ENCODE data around the gene FHDC1. TPM values are rescaled to one million over a fixed set of nuclear protein-coding genes. Genes with fewer than 3 reads are reported as not detected.

The FHDC1 gene
- total and polyA plus RNA-seq, 10 of the 15 experiments (the other 5 are each of a cell fraction or from before 2014, with no cell fraction given), result 0.04 to 0.12 (median 0.06) TPM; not detected in 3

DNA sequence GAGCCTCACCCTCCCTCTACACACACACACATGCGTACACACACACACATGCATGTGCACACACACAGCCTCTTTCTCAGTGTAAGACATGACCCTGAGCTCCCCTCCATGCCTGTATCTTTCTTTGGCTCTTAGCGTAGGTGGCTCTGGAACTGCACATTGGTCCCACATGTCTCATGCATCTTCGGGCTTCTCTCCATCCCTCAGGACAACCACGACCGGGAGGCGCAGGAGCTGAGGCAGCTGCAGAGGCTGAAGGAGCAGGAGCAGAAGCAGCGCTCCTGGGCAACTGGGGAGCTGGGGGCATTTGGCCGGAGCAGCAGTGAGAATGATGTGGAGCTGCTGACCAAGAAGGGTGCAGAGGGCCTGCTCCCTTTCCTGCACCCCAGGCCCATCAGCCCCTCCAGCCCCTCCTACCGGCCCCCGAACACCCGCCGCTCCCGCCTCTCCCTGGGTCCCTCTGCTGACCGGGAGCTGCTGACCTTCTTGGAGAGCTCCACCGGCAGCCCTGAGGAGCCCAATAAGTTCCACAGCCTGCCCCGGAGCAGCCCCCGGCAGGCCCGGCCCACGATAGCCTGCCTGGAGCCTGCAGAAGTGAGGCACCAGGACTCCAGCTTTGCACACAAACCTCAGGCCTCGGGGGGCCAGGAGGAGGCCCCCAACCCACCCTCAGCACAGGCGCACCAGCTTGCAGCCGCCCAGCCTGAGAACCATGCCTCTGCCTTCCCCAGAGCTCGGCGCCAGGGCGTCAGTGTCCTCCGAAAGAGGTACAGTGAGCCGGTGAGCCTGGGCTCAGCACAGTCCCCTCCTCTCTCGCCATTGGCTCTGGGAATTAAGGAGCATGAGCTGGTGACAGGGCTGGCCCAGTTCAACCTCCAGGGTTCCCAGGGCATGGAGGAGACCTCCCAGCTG is 38.6 kb downstream of the FHDC1 start:
- ChIA-PET POLR2A (no interaction called here), CTCF (interaction anchor here (0.6 kb wide), 1 partner anchor 44 kb away, joined by 4 read pairs; no protein-coding TSS in a partner anchor), RAD21 (ENCODE audit: unreplicated experiment) (no interaction called here), SMC1A (ENCODE audit: uncharacterized antibody, unreplicated experiment) (interaction anchor here (0.6 kb wide), 1 partner anchor 86 kb away, joined by 3 read pairs; no protein-coding TSS in a partner anchor)
- Histone ChIP-seq H3K9ac (ENCODE audit: control insufficient read depth, insufficient read depth, low read length) (no peak overlapping the region), H3K4me1 (ENCODE audit: control insufficient read depth, insufficient read depth, low read length) (no peaks in the 10 kb centered on the region), H3K27ac (ENCODE audit: control insufficient read depth, insufficient read depth) (no peak overlapping the region), H3K79me2 (ENCODE audit: control insufficient read depth, insufficient read depth, low read length) (no peaks in the 10 kb centered on the region), H3K27me3 (replicated peaks in 1 of 2; ENCODE audit: control insufficient read depth in 2 of 2, insufficient read depth in 2 of 2, low read length in 1 of 2) (no peaks in the 10 kb centered on the region; a peak in 1 of 4 replicates), H3K9me3 (replicated peaks; ENCODE audit: control insufficient read depth, insufficient read depth, low read length) (no peaks in the 10 kb centered on the region), H4K20me1 (ENCODE audit: control insufficient read depth, insufficient read depth) (no peaks in the 10 kb centered on the region), H3K36me3 (ENCODE audit: control insufficient read depth in 2 of 2, insufficient read depth in 2 of 2, low read length in 1 of 2) (no peaks in the 10 kb centered on the region), H3K4me2 (ENCODE audit: control insufficient read depth, insufficient read depth) (no peak overlapping the region), H2AFZ (ENCODE audit: control insufficient read depth, low read depth, low read length) (no peak overlapping the region), H3K4me3 (no peak overlapping the region)
- BruUV-seq (replicated peaks), result no TSS peak
- in situ Hi-C loops (cut with MboI) (no loop called here), intact Hi-C loops (cut with micrococcal nuclease; ENCODE audit: unreplicated experiment) (no loop called here)
- 48% methylated on average over 28 of the region's 28 CpGs for WGBS (ENCODE audit: insufficient coverage, insufficient replicate concordance, low lambda C conversion rate, missing lambda C conversion rate)
- no peak for FAIRE-seq
- no peak for ATAC-seq
- DNase-seq (ENCODE audit: low read depth, low spot score), result no peak
- TF ChIP-seq MYC (IDR thresholded peaks at IDR 0.05; ENCODE audit: insufficient read depth, insufficient read length, insufficient replicate concordance, low read length, severe bottlenecking) (no peak), CREM (IDR thresholded peaks at IDR 0.05; ENCODE audit: low read depth) (no peak), ESRRA (IDR thresholded peaks at IDR 0.05; ENCODE audit: low read length) (no peak), TBL1XR1 (IDR thresholded peaks at IDR 0.05; ENCODE audit: low read depth, low read length) (no peak), SMC3 (IDR thresholded peaks at IDR 0.05; ENCODE audit: borderline replicate concordance, low read length) (no peak), SMAD1 (IDR thresholded peaks at IDR 0.05; ENCODE audit: low read depth, partially characterized antibody) (no peak), GABPA (IDR thresholded peaks at IDR 0.05; ENCODE audit: low read depth) (no peak), ZBED1 (IDR thresholded peaks at IDR 0.05; ENCODE audit: borderline replicate concordance) (no peak)
- TF ChIP-seq, protein P1, sequence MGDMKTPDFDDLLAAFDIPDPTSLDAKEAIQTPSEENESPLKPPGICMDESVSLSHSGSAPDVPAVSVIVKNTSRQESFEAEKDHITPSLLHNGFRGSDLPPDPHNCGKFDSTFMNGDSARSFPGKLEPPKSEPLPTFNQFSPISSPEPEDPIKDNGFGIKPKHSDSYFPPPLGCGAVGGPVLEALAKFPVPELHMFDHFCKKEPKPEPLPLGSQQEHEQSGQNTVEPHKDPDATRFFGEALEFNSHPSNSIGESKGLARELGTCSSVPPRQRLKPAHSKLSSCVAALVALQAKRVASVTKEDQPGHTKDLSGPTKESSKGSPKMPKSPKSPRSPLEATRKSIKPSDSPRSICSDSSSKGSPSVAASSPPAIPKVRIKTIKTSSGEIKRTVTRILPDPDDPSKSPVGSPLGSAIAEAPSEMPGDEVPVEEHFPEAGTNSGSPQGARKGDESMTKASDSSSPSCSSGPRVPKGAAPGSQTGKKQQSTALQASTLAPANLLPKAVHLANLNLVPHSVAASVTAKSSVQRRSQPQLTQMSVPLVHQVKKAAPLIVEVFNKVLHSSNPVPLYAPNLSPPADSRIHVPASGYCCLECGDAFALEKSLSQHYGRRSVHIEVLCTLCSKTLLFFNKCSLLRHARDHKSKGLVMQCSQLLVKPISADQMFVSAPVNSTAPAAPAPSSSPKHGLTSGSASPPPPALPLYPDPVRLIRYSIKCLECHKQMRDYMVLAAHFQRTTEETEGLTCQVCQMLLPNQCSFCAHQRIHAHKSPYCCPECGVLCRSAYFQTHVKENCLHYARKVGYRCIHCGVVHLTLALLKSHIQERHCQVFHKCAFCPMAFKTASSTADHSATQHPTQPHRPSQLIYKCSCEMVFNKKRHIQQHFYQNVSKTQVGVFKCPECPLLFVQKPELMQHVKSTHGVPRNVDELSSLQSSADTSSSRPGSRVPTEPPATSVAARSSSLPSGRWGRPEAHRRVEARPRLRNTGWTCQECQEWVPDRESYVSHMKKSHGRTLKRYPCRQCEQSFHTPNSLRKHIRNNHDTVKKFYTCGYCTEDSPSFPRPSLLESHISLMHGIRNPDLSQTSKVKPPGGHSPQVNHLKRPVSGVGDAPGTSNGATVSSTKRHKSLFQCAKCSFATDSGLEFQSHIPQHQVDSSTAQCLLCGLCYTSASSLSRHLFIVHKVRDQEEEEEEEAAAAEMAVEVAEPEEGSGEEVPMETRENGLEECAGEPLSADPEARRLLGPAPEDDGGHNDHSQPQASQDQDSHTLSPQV (IDR thresholded peaks at IDR 0.05), result no peak
- TF ChIP-seq, protein P2, sequence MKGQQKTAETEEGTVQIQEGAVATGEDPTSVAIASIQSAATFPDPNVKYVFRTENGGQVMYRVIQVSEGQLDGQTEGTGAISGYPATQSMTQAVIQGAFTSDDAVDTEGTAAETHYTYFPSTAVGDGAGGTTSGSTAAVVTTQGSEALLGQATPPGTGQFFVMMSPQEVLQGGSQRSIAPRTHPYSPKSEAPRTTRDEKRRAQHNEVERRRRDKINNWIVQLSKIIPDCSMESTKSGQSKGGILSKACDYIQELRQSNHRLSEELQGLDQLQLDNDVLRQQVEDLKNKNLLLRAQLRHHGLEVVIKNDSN (IDR thresholded peaks at IDR 0.05; ENCODE audit: borderline replicate concordance, extremely low read length, insufficient read depth, low read depth, low read length), result no peak
- TF ChIP-seq, protein P3, sequence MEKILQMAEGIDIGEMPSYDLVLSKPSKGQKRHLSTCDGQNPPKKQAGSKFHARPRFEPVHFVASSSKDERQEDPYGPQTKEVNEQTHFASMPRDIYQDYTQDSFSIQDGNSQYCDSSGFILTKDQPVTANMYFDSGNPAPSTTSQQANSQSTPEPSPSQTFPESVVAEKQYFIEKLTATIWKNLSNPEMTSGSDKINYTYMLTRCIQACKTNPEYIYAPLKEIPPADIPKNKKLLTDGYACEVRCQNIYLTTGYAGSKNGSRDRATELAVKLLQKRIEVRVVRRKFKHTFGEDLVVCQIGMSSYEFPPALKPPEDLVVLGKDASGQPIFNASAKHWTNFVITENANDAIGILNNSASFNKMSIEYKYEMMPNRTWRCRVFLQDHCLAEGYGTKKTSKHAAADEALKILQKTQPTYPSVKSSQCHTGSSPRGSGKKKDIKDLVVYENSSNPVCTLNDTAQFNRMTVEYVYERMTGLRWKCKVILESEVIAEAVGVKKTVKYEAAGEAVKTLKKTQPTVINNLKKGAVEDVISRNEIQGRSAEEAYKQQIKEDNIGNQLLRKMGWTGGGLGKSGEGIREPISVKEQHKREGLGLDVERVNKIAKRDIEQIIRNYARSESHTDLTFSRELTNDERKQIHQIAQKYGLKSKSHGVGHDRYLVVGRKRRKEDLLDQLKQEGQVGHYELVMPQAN (conservative IDR thresholded peaks at IDR 0.05), result no peak
- TF ChIP-seq, protein P4, sequence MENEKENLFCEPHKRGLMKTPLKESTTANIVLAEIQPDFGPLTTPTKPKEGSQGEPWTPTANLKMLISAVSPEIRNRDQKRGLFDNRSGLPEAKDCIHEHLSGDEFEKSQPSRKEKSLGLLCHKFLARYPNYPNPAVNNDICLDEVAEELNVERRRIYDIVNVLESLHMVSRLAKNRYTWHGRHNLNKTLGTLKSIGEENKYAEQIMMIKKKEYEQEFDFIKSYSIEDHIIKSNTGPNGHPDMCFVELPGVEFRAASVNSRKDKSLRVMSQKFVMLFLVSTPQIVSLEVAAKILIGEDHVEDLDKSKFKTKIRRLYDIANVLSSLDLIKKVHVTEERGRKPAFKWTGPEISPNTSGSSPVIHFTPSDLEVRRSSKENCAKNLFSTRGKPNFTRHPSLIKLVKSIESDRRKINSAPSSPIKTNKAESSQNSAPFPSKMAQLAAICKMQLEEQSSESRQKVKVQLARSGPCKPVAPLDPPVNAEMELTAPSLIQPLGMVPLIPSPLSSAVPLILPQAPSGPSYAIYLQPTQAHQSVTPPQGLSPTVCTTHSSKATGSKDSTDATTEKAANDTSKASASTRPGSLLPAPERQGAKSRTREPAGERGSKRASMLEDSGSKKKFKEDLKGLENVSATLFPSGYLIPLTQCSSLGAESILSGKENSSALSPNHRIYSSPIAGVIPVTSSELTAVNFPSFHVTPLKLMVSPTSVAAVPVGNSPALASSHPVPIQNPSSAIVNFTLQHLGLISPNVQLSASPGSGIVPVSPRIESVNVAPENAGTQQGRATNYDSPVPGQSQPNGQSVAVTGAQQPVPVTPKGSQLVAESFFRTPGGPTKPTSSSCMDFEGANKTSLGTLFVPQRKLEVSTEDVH (IDR thresholded peaks at IDR 0.05; ENCODE audit: low read depth, partially characterized antibody), result no peak
